Measurements from ENCODE around the gene WWOX.

WWOX gene

DNA sequence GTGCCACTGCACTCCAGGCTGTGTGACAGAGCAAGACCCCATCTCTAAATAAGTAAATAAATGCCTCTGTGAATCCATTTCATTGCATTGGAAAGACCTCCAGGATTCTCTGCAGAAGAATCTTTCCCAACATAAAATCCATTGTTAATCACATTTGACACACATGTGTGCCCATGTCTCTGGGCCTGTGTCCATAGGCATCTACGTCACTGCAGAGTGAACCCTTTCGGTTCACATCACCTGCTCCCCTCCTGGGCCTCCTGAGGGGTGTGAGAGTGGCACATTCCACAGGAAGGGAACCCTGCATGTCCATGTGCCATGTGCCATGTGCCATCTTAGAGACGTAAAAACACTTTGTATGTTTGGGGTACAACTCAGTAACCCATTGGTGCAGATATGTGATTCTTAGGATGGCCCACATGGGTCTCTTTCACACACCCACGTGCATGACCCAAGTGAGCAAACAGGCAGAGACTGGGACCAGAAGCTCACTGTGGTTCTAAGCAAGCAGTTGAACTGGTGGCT lies 1073.6 kb downstream of the WWOX start:
- Histone ChIP-seq H3K9me3 (ENCODE audit: insufficient read depth, low read depth, low read length) (no peaks in the 10 kb centered on the region), H4K91ac (ENCODE audit: low read depth, low read length) (no peak overlapping the region), H2BK5ac (ENCODE audit: low read depth, low read length, poor library complexity) (no peak overlapping the region), H3K27ac (ENCODE audit: low read depth, low read length) (no peak overlapping the region), H3K23ac (ENCODE audit: low read length) (no peak overlapping the region), H2AK5ac (ENCODE audit: low read length) (no peak overlapping the region), H4K12ac (ENCODE audit: low read depth, low read length) (no peak overlapping the region), H2BK120ac (ENCODE audit: insufficient read depth, low read length, poor library complexity) (no peak overlapping the region), H3K79me2 (ENCODE audit: control insufficient read depth, insufficient read depth, low read length, poor library complexity) (no peaks in the 10 kb centered on the region), H3K36me3 (ENCODE audit: control insufficient read depth in 1 of 2, insufficient read depth in 2 of 2, low read length in 2 of 2) (no peaks in the 10 kb centered on the region), H3K4me2 (ENCODE audit: low read length) (no peak overlapping the region), H3K14ac (ENCODE audit: low read length) (no peak overlapping the region), H3K4me3 (ENCODE audit: low read depth, low read length) (no peak overlapping the region), H4K8ac (ENCODE audit: low read depth, low read length) (no peak overlapping the region), H2BK12ac (ENCODE audit: low read length) (no peak overlapping the region), H3K4me1 (ENCODE audit: control insufficient read depth in 1 of 2, insufficient read depth in 2 of 2, low read length in 2 of 2) (no peaks in the 10 kb centered on the region), H3K4ac (ENCODE audit: low read depth, low read length) (no peak overlapping the region), H3K27me3 (ENCODE audit: insufficient read depth, low read length) (no peaks in the 10 kb centered on the region), H2AFZ (ENCODE audit: insufficient read depth, low read length, poor library complexity) (no peak overlapping the region), H3K18ac (ENCODE audit: low read length) (no peak overlapping the region), H3K79me1 (ENCODE audit: low read length) (no peaks in the 10 kb centered on the region), H3K9ac (ENCODE audit: low read length) (no peak overlapping the region)
- WGBS (ENCODE audit: extremely low coverage, insufficient coverage, insufficient read length): no CpG with 5 or more reads among the region's 4 CpGs
- DNase-seq: no peak

DNA sequence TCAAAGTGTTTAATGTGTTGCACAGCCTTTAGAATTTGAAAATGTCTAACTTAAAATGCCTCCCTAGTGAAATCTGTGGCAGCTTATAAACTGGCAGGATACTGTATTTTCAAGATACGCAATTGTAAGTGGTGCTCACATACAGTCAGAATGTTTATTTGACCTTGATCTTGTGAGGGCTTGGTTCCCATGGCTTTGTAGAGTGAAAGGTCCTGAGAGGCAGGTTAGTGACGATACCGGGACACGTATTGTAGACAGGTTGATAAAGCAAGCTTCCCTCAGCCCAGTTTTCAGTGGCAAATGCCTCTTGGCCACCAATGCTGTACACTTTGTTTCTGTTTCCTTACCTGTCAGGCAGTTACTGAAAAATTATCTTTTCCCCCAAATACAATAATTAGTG lies 1074.5 kb downstream of the WWOX start:
- no peak overlapping the region for H4K8ac ChIP-seq (ENCODE audit: low read depth, low read length)
- no peak overlapping the region for H2BK120ac ChIP-seq (ENCODE audit: insufficient read depth, low read length, poor library complexity)
- H3K27me3 ChIP-seq (ENCODE audit: insufficient read depth, low read length): no peaks in the 10 kb centered on the region
- no peak overlapping the region for H3K23ac ChIP-seq (ENCODE audit: low read length)
- WGBS (ENCODE audit: extremely low coverage, insufficient coverage, insufficient read length): no CpG with 5 or more reads among the region's 4 CpGs
- no peak overlapping the region for H3K4ac ChIP-seq (ENCODE audit: low read depth, low read length)
- no peak overlapping the region for H4K12ac ChIP-seq (ENCODE audit: low read depth, low read length)
- no peak overlapping the region for H3K4me2 ChIP-seq (ENCODE audit: low read length)
- no peak overlapping the region for H3K18ac ChIP-seq (ENCODE audit: low read length)
- no peaks in the 10 kb centered on the region for H3K79me1 ChIP-seq (ENCODE audit: low read length)
- H3K79me2 ChIP-seq (ENCODE audit: control insufficient read depth, insufficient read depth, low read length, poor library complexity): no peaks in the 10 kb centered on the region
- DNase-seq: no peak
- no peak overlapping the region for H2AK5ac ChIP-seq (ENCODE audit: low read length)
- H3K4me1 ChIP-seq (ENCODE audit: control insufficient read depth in 1 of 2, insufficient read depth in 2 of 2, low read length in 2 of 2): no peaks in the 10 kb centered on the region
- no peak overlapping the region for H4K91ac ChIP-seq (ENCODE audit: low read depth, low read length)
- no peak overlapping the region for H3K27ac ChIP-seq (ENCODE audit: low read depth, low read length)
- no peak overlapping the region for H2BK12ac ChIP-seq (ENCODE audit: low read length)
- H3K14ac ChIP-seq (ENCODE audit: low read length): no peak overlapping the region
- H3K36me3 ChIP-seq (ENCODE audit: control insufficient read depth in 1 of 2, insufficient read depth in 2 of 2, low read length in 2 of 2): no peaks in the 10 kb centered on the region
- H3K9me3 ChIP-seq (ENCODE audit: insufficient read depth, low read depth, low read length): no peaks in the 10 kb centered on the region
- no peak overlapping the region for H3K9ac ChIP-seq (ENCODE audit: low read length)
- H2BK5ac ChIP-seq (ENCODE audit: low read depth, low read length, poor library complexity): no peak overlapping the region
- no peak overlapping the region for H3K4me3 ChIP-seq (ENCODE audit: low read depth, low read length)
- no peak overlapping the region for H2AFZ ChIP-seq (ENCODE audit: insufficient read depth, low read length, poor library complexity)

DNA sequence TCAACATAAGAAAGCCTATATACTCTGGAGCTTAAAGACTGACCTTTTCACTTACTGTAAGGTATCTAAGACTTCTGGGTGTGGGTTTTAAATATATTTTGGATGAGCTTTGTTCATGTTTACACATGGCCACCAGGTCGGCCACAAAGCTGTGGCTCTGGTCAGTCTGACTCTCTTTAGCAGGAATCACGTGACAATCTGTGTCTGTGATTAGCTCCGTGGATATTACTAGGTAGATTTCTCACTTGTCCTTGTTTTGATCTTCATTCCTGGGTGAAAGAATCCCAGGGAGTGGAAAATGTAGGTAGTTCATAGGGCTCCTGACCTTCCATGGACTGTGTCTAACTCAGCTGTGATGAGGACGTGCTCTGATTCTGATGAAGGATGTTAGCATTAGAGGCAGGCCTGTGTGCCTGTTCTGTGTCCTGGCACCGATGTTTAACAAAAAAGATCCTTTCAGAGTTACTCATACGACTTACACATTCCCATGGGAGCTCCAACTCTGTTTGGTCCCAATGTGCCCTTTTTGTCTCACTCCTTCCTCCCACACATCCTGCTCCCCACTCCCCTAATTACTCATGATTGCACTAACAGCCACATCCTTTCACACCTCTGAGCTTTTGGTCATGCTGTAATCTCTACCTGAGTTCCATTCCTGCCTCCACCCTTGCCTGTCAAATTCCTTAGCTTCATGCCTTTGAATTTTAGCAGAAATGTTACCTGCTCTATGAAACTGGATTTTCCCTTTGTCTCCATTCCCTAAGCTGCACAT lies 1076.0 kb downstream of the WWOX start:
- Histone ChIP-seq H2AFZ (ENCODE audit: insufficient read depth, low read length, poor library complexity) (no peak overlapping the region), H3K18ac (ENCODE audit: low read length) (no peak overlapping the region), H4K91ac (ENCODE audit: low read depth, low read length) (no peak overlapping the region), H3K27me3 (ENCODE audit: insufficient read depth, low read length) (no peaks in the 10 kb centered on the region), H3K9me3 (ENCODE audit: insufficient read depth, low read depth, low read length) (no peaks in the 10 kb centered on the region), H2BK12ac (ENCODE audit: low read length) (no peak overlapping the region), H3K4me3 (ENCODE audit: low read depth, low read length) (no peak overlapping the region), H4K8ac (ENCODE audit: low read depth, low read length) (no peak overlapping the region), H3K9ac (ENCODE audit: low read length) (no peak overlapping the region), H3K4ac (ENCODE audit: low read depth, low read length) (no peak overlapping the region), H3K79me2 (ENCODE audit: control insufficient read depth, insufficient read depth, low read length, poor library complexity) (no peaks in the 10 kb centered on the region), H2AK5ac (ENCODE audit: low read length) (no peak overlapping the region), H2BK120ac (ENCODE audit: insufficient read depth, low read length, poor library complexity) (no peak overlapping the region), H3K27ac (ENCODE audit: low read depth, low read length) (no peak overlapping the region), H4K12ac (ENCODE audit: low read depth, low read length) (no peak overlapping the region), H3K4me1 (ENCODE audit: control insufficient read depth in 1 of 2, insufficient read depth in 2 of 2, low read length in 2 of 2) (no peaks in the 10 kb centered on the region), H3K4me2 (ENCODE audit: low read length) (no peak overlapping the region), H3K23ac (ENCODE audit: low read length) (no peak overlapping the region), H3K79me1 (ENCODE audit: low read length) (no peaks in the 10 kb centered on the region), H2BK5ac (ENCODE audit: low read depth, low read length, poor library complexity) (no peak overlapping the region), H3K36me3 (ENCODE audit: control insufficient read depth in 1 of 2, insufficient read depth in 2 of 2, low read length in 2 of 2) (no peaks in the 10 kb centered on the region), H3K14ac (ENCODE audit: low read length) (no peak overlapping the region)
- DNase-seq: no peak
- WGBS (ENCODE audit: extremely low coverage, insufficient coverage, insufficient read length): no CpG with 5 or more reads among the region's 6 CpGs

DNA sequence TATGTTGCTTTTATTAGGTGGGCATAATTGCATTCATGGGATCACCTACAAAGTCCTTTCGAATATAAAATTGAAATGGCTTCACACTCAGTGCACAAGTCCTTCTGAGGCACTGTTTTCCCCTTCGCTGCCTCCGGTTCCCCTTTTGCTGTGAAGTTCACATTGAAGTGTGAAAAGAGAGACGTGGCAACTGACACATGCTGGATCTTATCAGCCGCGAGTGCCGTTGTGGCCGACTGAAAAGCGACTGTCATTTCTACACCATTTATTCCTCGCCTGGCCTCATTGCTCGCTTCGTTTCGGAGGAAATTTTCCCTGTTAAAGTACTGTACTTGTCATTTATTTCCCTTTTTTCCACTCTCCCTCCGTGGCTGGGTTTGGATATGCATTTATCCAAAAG lies 1077.6 kb downstream of the WWOX start:
- H3K79me2 ChIP-seq (ENCODE audit: control insufficient read depth, insufficient read depth, low read length, poor library complexity): no peaks in the 10 kb centered on the region
- DNase-seq: no peak
- no peak overlapping the region for H3K18ac ChIP-seq (ENCODE audit: low read length)
- no peak overlapping the region for H3K27ac ChIP-seq (ENCODE audit: low read depth, low read length)
- H3K27me3 ChIP-seq (ENCODE audit: insufficient read depth, low read length): no peaks in the 10 kb centered on the region
- no peaks in the 10 kb centered on the region for H3K9me3 ChIP-seq (ENCODE audit: insufficient read depth, low read depth, low read length)
- H3K79me1 ChIP-seq (ENCODE audit: low read length): no peaks in the 10 kb centered on the region
- no peak overlapping the region for H2AK5ac ChIP-seq (ENCODE audit: low read length)
- H3K4me3 ChIP-seq (ENCODE audit: low read depth, low read length): no peak overlapping the region
- H2BK5ac ChIP-seq (ENCODE audit: low read depth, low read length, poor library complexity): no peak overlapping the region
- no peak overlapping the region for H4K91ac ChIP-seq (ENCODE audit: low read depth, low read length)
- H3K4me2 ChIP-seq (ENCODE audit: low read length): no peak overlapping the region
- no peak overlapping the region for H4K12ac ChIP-seq (ENCODE audit: low read depth, low read length)
- no peak overlapping the region for H3K9ac ChIP-seq (ENCODE audit: low read length)
- H3K4ac ChIP-seq (ENCODE audit: low read depth, low read length): no peak overlapping the region
- no peak overlapping the region for H4K8ac ChIP-seq (ENCODE audit: low read depth, low read length)
- H2AFZ ChIP-seq (ENCODE audit: insufficient read depth, low read length, poor library complexity): no peak overlapping the region
- no peaks in the 10 kb centered on the region for H3K4me1 ChIP-seq (ENCODE audit: control insufficient read depth in 1 of 2, insufficient read depth in 2 of 2, low read length in 2 of 2)
- no peaks in the 10 kb centered on the region for H3K36me3 ChIP-seq (ENCODE audit: control insufficient read depth in 1 of 2, insufficient read depth in 2 of 2, low read length in 2 of 2)
- no peak overlapping the region for H3K23ac ChIP-seq (ENCODE audit: low read length)
- no peak overlapping the region for H2BK12ac ChIP-seq (ENCODE audit: low read length)
- no CpG with 5 or more reads among the region's 14 CpGs for WGBS (ENCODE audit: extremely low coverage, insufficient coverage, insufficient read length)
- no peak overlapping the region for H3K14ac ChIP-seq (ENCODE audit: low read length)
- no peak overlapping the region for H2BK120ac ChIP-seq (ENCODE audit: insufficient read depth, low read length, poor library complexity)
